Nephron (organoid): ENCODE measurements around the gene NDUFC2.
A peak's percentile ranks its signal among the peaks of the same experiment; 100 is the strongest.

ENCODE experiments used
- H3K27ac Mint-ChIP-seq, 3 experiments: 2 replicates each; pipeline ENCODE4 v1.8.0; 2020; ENCODE audit warnings: mixed read lengths in 3 of 3, mild to moderate bottlenecking in 2 of 3, moderate library complexity in 1 of 3
- H3K27me3 Mint-ChIP-seq: 2 replicates; pipeline ENCODE4 v1.8.0; 2021; ENCODE audit warnings: low read depth, mild to moderate bottlenecking, moderate library complexity, mixed read lengths
- H3K36me3 Mint-ChIP-seq: 2 replicates; pipeline ENCODE4 v1.8.0; 2020; ENCODE audit warnings: low read depth, mixed read lengths
- H3K4me1 Mint-ChIP-seq: 2 replicates; pipeline ENCODE4 v1.8.0; 2020; ENCODE audit warnings: mixed read lengths
- H3K4me3 Mint-ChIP-seq, 3 experiments: 2 replicates each; pipeline ENCODE4 v1.8.0; 2020; ENCODE audit warnings: mild to moderate bottlenecking in 3 of 3, mixed read lengths in 3 of 3, moderate library complexity in 2 of 3
- H3K9me3 Mint-ChIP-seq: 2 replicates; pipeline ENCODE4 v1.8.0; 2020; ENCODE audit warnings: mixed read lengths
- TF ChIP-seq, protein P1 (sequence below), 3 experiments: fragments of 200-600 bp; sonication (generic); IDR thresholded peaks; one replicate each; pipeline ENCODE4 v1.5.0; 2021; ENCODE audit warnings: antibody characterized with exemption in 3 of 3; ENCODE audit not compliant: unreplicated experiment in 3 of 3

The NDUFC2 gene

GRCh38 chr11:78079232-78080083 lies at the start of gene NDUFC2:
Gene NDUFC2 (minus strand): TSS chr11:78079862. CDS start chr11:78079744, 118 bp downstream.
- peak within 1 kb of the TSS; percentile 97 to 98 (median 97) for H3K27ac Mint-ChIP-seq
- H3K4me1 Mint-ChIP-seq: peaks cover 16% of the 10 kb centered on the region
- H3K4me3 Mint-ChIP-seq: peak within 1 kb of the TSS; percentile 91 to 97 (median 95)
- no peaks in the 10 kb centered on the region for H3K27me3 Mint-ChIP-seq
- TF ChIP-seq, protein P1, sequence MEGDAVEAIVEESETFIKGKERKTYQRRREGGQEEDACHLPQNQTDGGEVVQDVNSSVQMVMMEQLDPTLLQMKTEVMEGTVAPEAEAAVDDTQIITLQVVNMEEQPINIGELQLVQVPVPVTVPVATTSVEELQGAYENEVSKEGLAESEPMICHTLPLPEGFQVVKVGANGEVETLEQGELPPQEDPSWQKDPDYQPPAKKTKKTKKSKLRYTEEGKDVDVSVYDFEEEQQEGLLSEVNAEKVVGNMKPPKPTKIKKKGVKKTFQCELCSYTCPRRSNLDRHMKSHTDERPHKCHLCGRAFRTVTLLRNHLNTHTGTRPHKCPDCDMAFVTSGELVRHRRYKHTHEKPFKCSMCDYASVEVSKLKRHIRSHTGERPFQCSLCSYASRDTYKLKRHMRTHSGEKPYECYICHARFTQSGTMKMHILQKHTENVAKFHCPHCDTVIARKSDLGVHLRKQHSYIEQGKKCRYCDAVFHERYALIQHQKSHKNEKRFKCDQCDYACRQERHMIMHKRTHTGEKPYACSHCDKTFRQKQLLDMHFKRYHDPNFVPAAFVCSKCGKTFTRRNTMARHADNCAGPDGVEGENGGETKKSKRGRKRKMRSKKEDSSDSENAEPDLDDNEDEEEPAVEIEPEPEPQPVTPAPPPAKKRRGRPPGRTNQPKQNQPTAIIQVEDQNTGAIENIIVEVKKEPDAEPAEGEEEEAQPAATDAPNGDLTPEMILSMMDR (IDR thresholded peaks at IDR 0.05; ENCODE audit: unreplicated experiment in 3 of 3): no peak
- no peaks in the 10 kb centered on the region for H3K9me3 Mint-ChIP-seq
- H3K36me3 Mint-ChIP-seq: peaks cover 20% of the 10 kb centered on the region

DNA sequence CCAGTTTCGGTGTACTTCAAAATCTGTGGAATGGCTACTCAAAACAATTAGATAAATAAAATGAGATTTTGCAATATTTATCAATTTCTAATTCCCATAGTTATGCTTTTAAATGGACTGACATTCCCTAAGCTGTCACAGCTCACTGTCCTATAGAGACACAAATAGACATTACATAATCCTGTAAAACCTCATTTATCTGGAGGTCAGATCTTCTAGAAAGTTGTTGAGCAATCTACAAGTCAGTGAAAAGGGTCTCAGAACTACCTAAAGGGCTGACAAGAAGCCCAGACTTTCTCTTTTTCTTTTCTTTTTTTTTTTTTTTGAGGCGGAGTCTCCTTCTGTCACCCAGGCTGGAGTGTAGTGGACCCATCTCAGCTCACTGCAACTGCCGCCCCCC lies 47.7 kb upstream of the NDUFC2 start:
- H3K27ac Mint-ChIP-seq: no peak overlapping the region
- H3K4me3 Mint-ChIP-seq: no peak overlapping the region
- TF ChIP-seq, protein P1 (IDR thresholded peaks at IDR 0.05; ENCODE audit: unreplicated experiment in 3 of 3): no peak
- H3K9me3 Mint-ChIP-seq: no peaks in the 10 kb centered on the region
- H3K36me3 Mint-ChIP-seq: peaks cover 16% of the 10 kb centered on the region
- H3K4me1 Mint-ChIP-seq: no peaks in the 10 kb centered on the region
- no peaks in the 10 kb centered on the region for H3K27me3 Mint-ChIP-seq

DNA sequence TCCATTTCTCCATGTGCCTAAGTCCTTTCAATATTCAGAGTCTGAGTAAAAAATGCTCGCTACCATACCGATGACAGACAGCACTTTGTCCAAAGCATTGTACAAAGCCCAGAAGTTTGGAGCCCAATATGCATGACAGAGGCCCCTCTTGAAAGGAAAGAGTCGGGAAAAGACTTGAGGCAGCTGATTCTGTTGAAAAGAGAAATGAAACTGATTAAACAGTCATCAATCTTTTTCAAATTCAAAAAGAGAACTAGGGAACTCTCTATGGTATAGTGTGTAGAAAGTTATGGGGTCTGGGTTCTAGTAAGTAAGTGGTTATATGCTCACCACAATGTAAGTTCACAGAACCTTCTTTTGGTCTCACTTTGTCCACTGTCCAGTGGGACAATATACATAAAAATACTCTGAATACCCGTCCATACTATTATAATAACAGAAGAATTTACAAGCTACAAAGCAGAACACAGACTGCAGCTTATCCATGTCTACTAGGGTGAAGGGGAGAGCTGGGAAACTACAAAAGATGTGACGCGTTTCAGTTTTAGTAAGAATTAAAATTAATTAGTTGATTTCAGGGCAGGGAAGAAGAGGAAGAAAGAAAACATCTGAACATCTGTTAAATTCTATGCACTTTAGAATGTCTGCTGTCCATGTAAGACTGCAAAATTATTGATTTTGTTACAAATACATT lies 33.1 kb upstream of the NDUFC2 start:
- no peak overlapping the region for H3K4me3 Mint-ChIP-seq
- peaks cover 11% of the 10 kb centered on the region for H3K4me1 Mint-ChIP-seq
- H3K27ac Mint-ChIP-seq: no peak overlapping the region
- no peaks in the 10 kb centered on the region for H3K9me3 Mint-ChIP-seq
- TF ChIP-seq, protein P1 (IDR thresholded peaks at IDR 0.05; ENCODE audit: unreplicated experiment in 3 of 3): no peak
- peaks cover 45% of the 10 kb centered on the region for H3K36me3 Mint-ChIP-seq
- H3K27me3 Mint-ChIP-seq: no peaks in the 10 kb centered on the region

DNA sequence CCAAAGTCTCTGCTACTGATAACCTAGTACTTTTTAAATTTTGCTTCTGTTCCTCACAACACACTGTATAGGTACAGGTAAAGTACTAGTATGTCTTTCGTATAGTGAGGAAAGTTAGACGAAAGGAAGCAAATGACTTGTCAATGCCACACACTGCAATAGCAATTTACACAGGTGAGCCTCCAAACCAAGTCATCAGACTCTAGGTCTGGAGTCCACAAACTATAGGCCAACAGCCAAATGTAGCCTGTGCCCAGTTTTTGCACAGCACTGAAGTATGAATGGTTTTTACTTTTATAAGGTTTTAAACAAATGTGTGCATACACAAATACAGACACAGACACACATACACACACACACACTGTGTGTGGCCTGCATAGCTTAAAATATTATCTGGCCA lies 31.6 kb upstream of the NDUFC2 start:
- H3K4me1 Mint-ChIP-seq: peaks cover 11% of the 10 kb centered on the region
- no peaks in the 10 kb centered on the region for H3K27me3 Mint-ChIP-seq
- no peak overlapping the region for H3K4me3 Mint-ChIP-seq
- no peak overlapping the region for H3K27ac Mint-ChIP-seq
- no peaks in the 10 kb centered on the region for H3K9me3 Mint-ChIP-seq
- H3K36me3 Mint-ChIP-seq: peaks cover 42% of the 10 kb centered on the region
- TF ChIP-seq, protein P1 (IDR thresholded peaks at IDR 0.05; ENCODE audit: unreplicated experiment in 3 of 3): no peak

- no peak overlapping the region for H3K27ac Mint-ChIP-seq
- no peak overlapping the region for H3K4me3 Mint-ChIP-seq
- H3K9me3 Mint-ChIP-seq: no peaks in the 10 kb centered on the region
- H3K4me1 Mint-ChIP-seq: peaks cover 11% of the 10 kb centered on the region
- no peaks in the 10 kb centered on the region for H3K27me3 Mint-ChIP-seq
- TF ChIP-seq, protein P1 (IDR thresholded peaks at IDR 0.05; ENCODE audit: unreplicated experiment in 3 of 3): no peak
- peaks cover 43% of the 10 kb centered on the region for H3K36me3 Mint-ChIP-seq
These were observed 31.2 kb upstream of the NDUFC2 start for GRCh38 chr11:78110830-78111229.
